Endothelial cell (in vitro differentiated cells): ENCODE data around the gene SLC25A47. TPM values are rescaled to one million over a fixed set of nuclear protein-coding genes. Genes with fewer than 3 reads are reported as not detected.

Experiments used
- DNase-seq: peaks from one replicate; pipeline ENCODE4 v3.0.0; 2021; ENCODE audit warnings: low spot score
- H3K27ac Mint-ChIP-seq: one replicate; pipeline ENCODE4 v1.8.0; 2021; ENCODE audit warnings: mixed read lengths, inconsistent platforms; ENCODE audit not compliant: unreplicated experiment
- H3K27me3 Mint-ChIP-seq: one replicate; pipeline ENCODE4 v1.8.0; 2021; ENCODE audit warnings: mild to moderate bottlenecking, moderate library complexity, mixed read lengths, inconsistent platforms; ENCODE audit not compliant: unreplicated experiment
- H3K36me3 Mint-ChIP-seq: one replicate; pipeline ENCODE4 v1.8.0; 2021; ENCODE audit warnings: mild to moderate bottlenecking, low read depth, mixed read lengths, inconsistent platforms; ENCODE audit not compliant: unreplicated experiment
- H3K4me1 Mint-ChIP-seq: one replicate; pipeline ENCODE4 v1.8.0; 2021; ENCODE audit warnings: mild to moderate bottlenecking, mixed read lengths, inconsistent platforms; ENCODE audit not compliant: unreplicated experiment
- H3K4me3 Mint-ChIP-seq: one replicate; pipeline ENCODE4 v1.8.0; 2021; ENCODE audit warnings: mild to moderate bottlenecking, mixed read lengths, inconsistent platforms; ENCODE audit not compliant: unreplicated experiment
- H3K9me3 Mint-ChIP-seq: one replicate; pipeline ENCODE4 v1.8.0; 2021; ENCODE audit warnings: mixed read lengths, inconsistent platforms; ENCODE audit not compliant: unreplicated experiment
- CTCF ChIP-seq: fragments of 200-600 bp; sonication (generic); IDR thresholded peaks from one replicate; pipeline ENCODE4 v1.5.0; 2021; ENCODE audit warnings: antibody characterized with exemption; ENCODE audit not compliant: unreplicated experiment
- total RNA-seq: library from RNA; stranded (reverse); fragmentation: NEBNext Ultra II Directional; extraction: Animal tissue kit (Norgen Biotek cat#: 25700); gene quantifications from one replicate; pipeline ENCODE4 v1.2.1, GENCODE V29; 2021; ENCODE audit not compliant: unreplicated experiment

SLC25A47 gene
- total RNA-seq, 1 donor from 2014 or later, result not detected

GRCh38 chr14:100312877-100313400, 10.2 kb upstream of the SLC25A47 start:
- Mint-ChIP-seq H3K27ac (peak overlapping the region; percentile 54), H3K27me3 (peaks cover 5% of the 10 kb centered on the region), H3K9me3 (no peaks in the 10 kb centered on the region), H3K4me3 (no peak overlapping the region), H3K36me3 (no peaks in the 10 kb centered on the region), H3K4me1 (peaks cover 31% of the 10 kb centered on the region)
- no peak for TF ChIP-seq CTCF
- DNase-seq, result no peak

- Mint-ChIP-seq H3K9me3 (no peaks in the 10 kb centered on the region), H3K27ac (no peak overlapping the region)
Measured at GRCh38 chr14:100313464-100314230, 9.5 kb upstream of the SLC25A47 start.

DNA sequence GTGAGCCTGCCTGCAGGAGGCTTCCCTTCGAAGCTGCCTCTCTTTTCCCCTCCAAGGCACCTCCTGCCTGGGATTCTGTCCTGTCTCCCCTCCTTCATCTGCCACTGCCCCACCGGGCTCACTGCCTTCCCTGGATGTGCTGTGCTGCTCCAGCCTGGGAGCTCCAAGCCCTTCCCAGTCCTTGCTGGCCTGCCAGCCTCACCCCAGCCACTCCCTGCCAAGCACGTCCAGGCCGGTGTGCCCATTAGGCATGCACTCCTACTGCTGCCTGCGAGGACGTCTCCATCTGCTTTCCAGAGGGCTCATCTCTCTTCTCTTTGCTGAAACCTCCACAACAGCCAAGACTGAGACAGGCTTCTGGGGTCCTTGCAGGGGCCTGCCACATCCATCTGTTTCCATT, 8.4 kb upstream of the SLC25A47 start:
- H3K27ac Mint-ChIP-seq, result no peak overlapping the region
- H3K9me3 Mint-ChIP-seq, result no peaks in the 10 kb centered on the region
- no peak overlapping the region for H3K4me3 Mint-ChIP-seq
- DNase-seq, result no peak
- no peaks in the 10 kb centered on the region for H3K36me3 Mint-ChIP-seq
- peaks cover 13% of the 10 kb centered on the region for H3K4me1 Mint-ChIP-seq
- H3K27me3 Mint-ChIP-seq, result peaks cover 9% of the 10 kb centered on the region
- TF ChIP-seq CTCF, result no peak

More at GRCh38 chr14:100313464-100314230, 9.5 kb upstream of the SLC25A47 start:
- no peak for TF ChIP-seq CTCF
- H3K4me1 Mint-ChIP-seq, result peaks cover 24% of the 10 kb centered on the region
- no peak for DNase-seq
- peaks cover 5% of the 10 kb centered on the region for H3K27me3 Mint-ChIP-seq
- H3K36me3 Mint-ChIP-seq, result no peaks in the 10 kb centered on the region
- no peak overlapping the region for H3K4me3 Mint-ChIP-seq

GRCh38 chr14:100317389-100317788, 5.8 kb upstream of the SLC25A47 start:
- Mint-ChIP-seq H3K4me1 (no peaks in the 10 kb centered on the region), H3K4me3 (no peak overlapping the region), H3K36me3 (no peaks in the 10 kb centered on the region), H3K27me3 (peaks cover 9% of the 10 kb centered on the region), H3K9me3 (no peaks in the 10 kb centered on the region), H3K27ac (no peak overlapping the region)
- no peak for DNase-seq
- TF ChIP-seq CTCF, result no peak
